Suprapubic skin (tissue), 3 donors: ENCODE results near the gene MBD4.

Experiments used
- CTCF ChIP-seq, 2 donors: fragments of 200-600 bp in 1 of 2; fragments of 450-650 bp in 1 of 2; sonication (generic) in 1 of 2; IDR thresholded peaks; one replicate each; pipeline ENCODE4 v1.5.1; 2016 to 2019; ENCODE audit warnings: antibody characterized with exemption in 2 of 2, mild to moderate bottlenecking in 1 of 2, moderate library complexity in 1 of 2
- EP300 ChIP-seq: sonication (generic); formaldehyde crosslinking; IDR thresholded peaks from one replicate; pipeline ENCODE4 v1.6.1; 2017; ENCODE audit warnings: antibody characterized with exemption
- POLR2A ChIP-seq, 2 donors: fragments of 450-650 bp; IDR thresholded peaks; one replicate each; pipeline ENCODE4 v1.6.1; 2017; ENCODE audit warnings: antibody characterized with exemption in 2 of 2, mild to moderate bottlenecking in 2 of 2, moderate library complexity in 2 of 2

- TF ChIP-seq CTCF (IDR thresholded peaks at IDR 0.05) (no peak), EP300 (no peak), POLR2A (IDR thresholded peaks at IDR 0.05) (no peak)
Measured at GRCh38 chr3:129404610-129405009, 35.1 kb downstream of the MBD4 start.
